ENCODE measurements around the gene LAMC1. TPM values are rescaled to one million over a fixed set of nuclear protein-coding genes. Genes with fewer than 3 reads are reported as not detected.

Gene LAMC1
- polyA plus RNA-seq, 1 of the 3 experiments (the other 2 are of a cell fraction), result 101 TPM

GRCh38 chr1:183039330-183039729 lies 16.1 kb downstream of the LAMC1 start:
- H3K9me3 ChIP-seq, result no peaks in the 10 kb centered on the region
- H3K27ac ChIP-seq (ENCODE audit: low read depth in 2 of 2, low read length in 1 of 2), result peak overlapping the region; percentile 80 to 90
- TF ChIP-seq NFIC (IDR thresholded peaks at IDR 0.05; ENCODE audit: borderline replicate concordance), result no peak
- no peak for TF ChIP-seq CHD2 (IDR thresholded peaks at IDR 0.05; ENCODE audit: low read length, partially characterized antibody)
- TF ChIP-seq GABPA (IDR thresholded peaks at IDR 0.05; ENCODE audit: low read depth), result no peak
- TF ChIP-seq NRF1 (IDR thresholded peaks at IDR 0.05; ENCODE audit: low read depth, low read length), result no peak
- TF ChIP-seq TEAD4 (IDR thresholded peaks at IDR 0.05; ENCODE audit: borderline replicate concordance, insufficient read depth), result no peak
- peak; percentile 42 for DNase-seq
- H3K4me2 ChIP-seq, result peak overlapping the region; percentile 69
- H4K20me1 ChIP-seq (ENCODE audit: insufficient read depth), result peaks cover 33% of the 10 kb centered on the region
- H3K27me3 ChIP-seq (ENCODE audit: insufficient read depth), result no peaks in the 10 kb centered on the region
- peaks cover 22% of the 10 kb centered on the region for H3F3A ChIP-seq (replicated peaks; ENCODE audit: insufficient read depth)
- H3K4me3 ChIP-seq (ENCODE audit: low read depth in 2 of 2, low read length in 1 of 2), result no peak overlapping the region
- peaks cover 0 to 4% of the 10 kb centered on the region in 2 experiments for H3K36me3 ChIP-seq (replicated peaks in 1 of 2; ENCODE audit: control insufficient read depth in 1 of 2, insufficient read depth in 2 of 2, low read length in 1 of 2)
- 88% methylated on average over 4 of the region's 4 CpGs for WGBS (ENCODE audit: low lambda C conversion rate)
- ChIA-PET POLR2A (no interaction called here), CTCF (interaction anchor here (0.9 to 1.1 kb wide), 2 partner anchors 76 to 164 kb away, joined by 3 to 4 read pairs; no protein-coding TSS in a partner anchor)
- peak overlapping the region; percentile 47; the same call in 1 of the 2 replicates for H3K9ac ChIP-seq
- H2AFZ ChIP-seq (ENCODE audit: low read depth), result no peak overlapping the region
- no peaks in the 10 kb centered on the region for H3K9me2 ChIP-seq
- peaks cover 34 to 43% of the 10 kb centered on the region in 2 experiments for H3K4me1 ChIP-seq (ENCODE audit: control insufficient read depth in 1 of 2, insufficient read depth in 2 of 2, low read depth in 1 of 2, low read length in 1 of 2)
- peaks cover 100% of the 10 kb centered on the region for H3K79me2 ChIP-seq (ENCODE audit: insufficient read depth)

- DNase-seq, result no peak
- POLR2A ChIA-PET, result no interaction called here
Measured at GRCh38 chr1:183039985-183040447, 16.8 kb downstream of the LAMC1 start.

More at GRCh38 chr1:183039985-183040447, 16.8 kb downstream of the LAMC1 start:
- Histone ChIP-seq H3K4me2 (peak overlapping the region; percentile 69), H3F3A (replicated peaks; ENCODE audit: insufficient read depth) (peaks cover 28% of the 10 kb centered on the region), H3K4me3 (ENCODE audit: low read depth in 2 of 2, low read length in 1 of 2) (no peak overlapping the region), H2AFZ (ENCODE audit: low read depth) (no peak overlapping the region), H3K79me2 (ENCODE audit: insufficient read depth) (peaks cover 100% of the 10 kb centered on the region), H3K4me1 (ENCODE audit: control insufficient read depth in 1 of 2, insufficient read depth in 2 of 2, low read depth in 1 of 2, low read length in 1 of 2) (peaks cover 40 to 49% of the 10 kb centered on the region in 2 experiments), H3K27ac (ENCODE audit: low read depth in 2 of 2, low read length in 1 of 2) (peak overlapping the region; percentile 80 to 90), H3K9ac (peak overlapping the region; percentile 47; the same call in 1 of the 2 replicates), H3K9me2 (no peaks in the 10 kb centered on the region), H3K36me3 (replicated peaks in 1 of 2; ENCODE audit: control insufficient read depth in 1 of 2, insufficient read depth in 2 of 2, low read length in 1 of 2) (peaks cover 0 to 4% of the 10 kb centered on the region in 2 experiments), H3K9me3 (no peaks in the 10 kb centered on the region), H3K27me3 (ENCODE audit: insufficient read depth) (no peaks in the 10 kb centered on the region), H4K20me1 (ENCODE audit: insufficient read depth) (peaks cover 40% of the 10 kb centered on the region)
- CTCF ChIA-PET, result interaction anchor here (0.5 to 1.1 kb wide), 3 partner anchors 14 to 77 kb away, joined by 3 read pairs; no protein-coding TSS in a partner anchor
- TF ChIP-seq GATA2 (CRISPR knock-in tag; IDR thresholded peaks at IDR 0.05), result no peak
- TF ChIP-seq REST (IDR thresholded peaks at IDR 0.05; ENCODE audit: low read depth, low read length), result no peak
- TF ChIP-seq MAX (IDR thresholded peaks at IDR 0.05; ENCODE audit: low read depth), result no peak
- TF ChIP-seq TCF12 (IDR thresholded peaks at IDR 0.05), result peak; percentile 43; the same call in 1 of the 2 replicates
- TF ChIP-seq EZH2phosphoT487 (IDR thresholded peaks at IDR 0.05; ENCODE audit: borderline replicate concordance, low read depth), result no peak
- TF ChIP-seq SIN3A (IDR thresholded peaks at IDR 0.05; ENCODE audit: borderline replicate concordance, low read depth, low read length), result 0 out of 2 replicates have a peak, but pooled peaks have one; percentile 39
- WGBS (ENCODE audit: low lambda C conversion rate), result 17% methylated on average over 3 of the region's 3 CpGs

All from SK-N-SH (cell line).